ENCODE data around the gene HSPA12B. TPM values are rescaled to one million over a fixed set of nuclear protein-coding genes. Genes with fewer than 3 reads are reported as not detected.

The HSPA12B gene
- total and polyA plus RNA-seq, 2 of the 13 experiments (the other 11 are each of a cell fraction or from before 2014, with no cell fraction given) = 0.01 TPM; not detected in 1

DNA sequence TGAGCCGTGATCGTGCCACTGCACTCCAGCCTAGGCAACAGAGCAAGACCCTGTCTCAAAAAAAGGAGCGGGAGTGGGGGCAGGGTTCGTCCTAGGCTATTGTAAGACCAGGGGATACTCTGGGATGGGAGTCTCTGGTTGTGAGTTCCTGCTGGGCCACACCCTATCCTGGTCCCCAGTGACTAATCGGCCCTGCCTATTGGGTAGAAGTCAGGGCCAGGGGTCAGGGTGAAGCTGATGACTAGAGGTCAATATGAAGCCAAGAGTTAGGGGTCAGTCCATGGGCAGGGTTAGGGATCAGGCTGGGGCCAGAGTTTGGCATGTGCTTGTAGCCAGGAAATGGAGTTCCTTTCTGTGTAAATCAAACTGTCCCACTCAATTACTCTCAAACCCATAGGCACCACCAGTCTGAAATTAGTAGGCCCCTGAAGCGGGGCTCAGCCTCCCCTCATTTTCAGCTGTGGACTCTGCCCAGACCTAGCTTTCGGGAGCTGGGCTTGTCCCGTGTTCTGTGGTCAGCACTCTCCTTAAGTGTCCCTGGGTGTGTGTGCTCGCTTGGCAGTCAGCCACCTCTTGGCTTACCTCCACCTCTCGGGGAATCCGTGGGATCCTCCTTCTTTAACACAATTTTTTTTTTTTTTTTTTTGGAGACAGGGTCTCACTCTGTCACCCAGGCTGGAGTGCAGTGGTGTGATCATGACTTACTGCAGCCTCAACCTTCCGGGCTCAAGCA lies 1.8 kb downstream of the HSPA12B start:
- intact Hi-C loops (cut with micrococcal nuclease; ENCODE audit: unreplicated experiment) = no loop called here
- CTCF ChIA-PET (ENCODE audit: low intra/inter-chr PET ratio, low total read pairs) = no interaction called here
- DNase-seq (ENCODE audit: low spot score) (no peak), ATAC-seq (no peak), FAIRE-seq (no peak)
- no peaks in the 10 kb centered on the region for H3K9me3 ChIP-seq (ENCODE audit: low read length)
- BruUV-seq (replicated peaks) = no TSS peak
- no peaks in the 10 kb centered on the region for H3K36me3 ChIP-seq (replicated peaks in 1 of 2; ENCODE audit: control insufficient read depth in 1 of 2, insufficient read depth in 2 of 2, low read length in 2 of 2)
- H3K4me3 ChIP-seq (replicated peaks in 1 of 3; ENCODE audit: insufficient read depth in 1 of 3, low read depth in 2 of 3, low read length in 3 of 3) = no peak overlapping the region
- no peaks in the 10 kb centered on the region for H3K79me2 ChIP-seq (ENCODE audit: insufficient read depth, low read length)
- peaks cover 15 to 54% of the 10 kb centered on the region in 2 experiments for H3K27me3 ChIP-seq (ENCODE audit: control insufficient read depth in 1 of 2, insufficient read depth in 2 of 2, low read length in 2 of 2)
- H4K20me1 ChIP-seq (ENCODE audit: insufficient read depth, low read length) = no peaks in the 10 kb centered on the region; the same call in 1 of the 2 replicates
- TF ChIP-seq EEA1 (CRISPR knock-in tag; IDR thresholded peaks at IDR 0.05; ENCODE audit: borderline replicate concordance) = no peak
- TF ChIP-seq NR2F6 (IDR thresholded peaks at IDR 0.05) = 0 out of 2 replicates have a peak, but pooled peaks have one; percentile 15
- no peak for TF ChIP-seq NR2F6 (CRISPR knock-in tag; IDR thresholded peaks at IDR 0.05)
- peaks cover 27% of the 10 kb centered on the region for H3K4me1 ChIP-seq (ENCODE audit: insufficient read depth, low read length)
- no peak overlapping the region for H3K4me2 ChIP-seq (ENCODE audit: low read depth, low read length)
- H3K27ac ChIP-seq (ENCODE audit: extremely low read length, insufficient read depth, low read length) = no peak overlapping the region
- no peak overlapping the region for H3K9ac ChIP-seq (ENCODE audit: insufficient read depth, low read depth, low read length)
- POLR2A ChIA-PET = interaction anchor here (0.7 kb wide), 1 partner anchor 35 kb away, joined by 3 read pairs; no protein-coding TSS in a partner anchor
- in situ Hi-C loops (cut with HindIII; ENCODE audit: extremely low pct_ligation_motif_present, low pct_unique_long_range_greater_than_20kb) = no loop called here
- no peak overlapping the region for H2AFZ ChIP-seq (ENCODE audit: low read length)
- 27% methylated on average over 12 of the region's 12 CpGs for WGBS (ENCODE audit: low lambda C conversion rate)

- intact Hi-C loops (cut with micrococcal nuclease; ENCODE audit: unreplicated experiment) (no loop called here), in situ Hi-C loops (cut with HindIII; ENCODE audit: extremely low pct_ligation_motif_present, low pct_unique_long_range_greater_than_20kb) (no loop called here)
- FAIRE-seq (no peak), DNase-seq (ENCODE audit: low spot score) (no peak), ATAC-seq (no peak)
- Histone ChIP-seq H4K20me1 (ENCODE audit: insufficient read depth, low read length) (no peaks in the 10 kb centered on the region), H3K27me3 (ENCODE audit: control insufficient read depth in 1 of 2, insufficient read depth in 2 of 2, low read length in 2 of 2) (peaks cover 12 to 40% of the 10 kb centered on the region in 2 experiments), H3K4me1 (ENCODE audit: insufficient read depth, low read length) (peaks cover 42% of the 10 kb centered on the region), H3K4me3 (replicated peaks in 1 of 3; ENCODE audit: insufficient read depth in 1 of 3, low read depth in 2 of 3, low read length in 3 of 3) (no peak overlapping the region), H2AFZ (ENCODE audit: low read length) (no peak overlapping the region), H3K27ac (ENCODE audit: extremely low read length, insufficient read depth, low read length) (no peak overlapping the region), H3K79me2 (ENCODE audit: insufficient read depth, low read length) (no peaks in the 10 kb centered on the region), H3K36me3 (replicated peaks in 1 of 2; ENCODE audit: control insufficient read depth in 1 of 2, insufficient read depth in 2 of 2, low read length in 2 of 2) (no peaks in the 10 kb centered on the region), H3K9ac (ENCODE audit: insufficient read depth, low read depth, low read length) (no peak overlapping the region), H3K9me3 (ENCODE audit: low read length) (no peaks in the 10 kb centered on the region), H3K4me2 (ENCODE audit: low read depth, low read length) (no peak overlapping the region)
- no peak for TF ChIP-seq RFX3 (CRISPR knock-in tag; IDR thresholded peaks at IDR 0.05)
- TF ChIP-seq SALL1 (CRISPR knock-in tag; IDR thresholded peaks at IDR 0.05) = no peak
- TF ChIP-seq EED (CRISPR knock-in tag; IDR thresholded peaks at IDR 0.05) = no peak
- no peak for TF ChIP-seq JDP2 (CRISPR knock-in tag; IDR thresholded peaks at IDR 0.05; ENCODE audit: borderline replicate concordance)
- no peak for TF ChIP-seq HDAC2 (CRISPR knock-in tag; IDR thresholded peaks at IDR 0.05)
- no peak for TF ChIP-seq ZFP36 (IDR thresholded peaks at IDR 0.05; ENCODE audit: borderline replicate concordance, low read depth, low read length, partially characterized antibody)
- TF ChIP-seq, protein P1, sequence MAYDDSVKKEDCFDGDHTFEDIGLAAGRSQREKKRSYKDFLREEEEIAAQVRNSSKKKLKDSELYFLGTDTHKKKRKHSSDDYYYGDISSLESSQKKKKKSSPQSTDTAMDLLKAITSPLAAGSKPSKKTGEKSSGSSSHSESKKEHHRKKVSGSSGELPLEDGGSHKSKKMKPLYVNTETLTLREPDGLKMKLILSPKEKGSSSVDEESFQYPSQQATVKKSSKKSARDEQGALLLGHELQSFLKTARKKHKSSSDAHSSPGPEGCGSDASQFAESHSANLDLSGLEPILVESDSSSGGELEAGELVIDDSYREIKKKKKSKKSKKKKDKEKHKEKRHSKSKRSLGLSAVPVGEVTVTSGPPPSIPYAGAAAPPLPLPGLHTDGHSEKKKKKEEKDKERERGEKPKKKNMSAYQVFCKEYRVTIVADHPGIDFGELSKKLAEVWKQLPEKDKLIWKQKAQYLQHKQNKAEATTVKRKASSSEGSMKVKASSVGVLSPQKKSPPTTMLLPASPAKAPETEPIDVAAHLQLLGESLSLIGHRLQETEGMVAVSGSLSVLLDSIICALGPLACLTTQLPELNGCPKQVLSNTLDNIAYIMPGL (CRISPR knock-in tag; IDR thresholded peaks at IDR 0.05; ENCODE audit: borderline replicate concordance in 1 of 2, low read depth in 1 of 2) = no peak
- no peak for TF ChIP-seq SMAD9 (CRISPR knock-in tag; IDR thresholded peaks at IDR 0.05)
- TF ChIP-seq SMC3 (IDR thresholded peaks at IDR 0.05; ENCODE audit: low read length) = no peak
- TF ChIP-seq SP2 (CRISPR knock-in tag; IDR thresholded peaks at IDR 0.05) = no peak
- TF ChIP-seq ELF3 (CRISPR knock-in tag; IDR thresholded peaks at IDR 0.05) = no peak
- TF ChIP-seq ZBTB7A (CRISPR knock-in tag; IDR thresholded peaks at IDR 0.05) = no peak
- TF ChIP-seq BRF2 (CRISPR knock-in tag; IDR thresholded peaks at IDR 0.05) = no peak
- no peak for TF ChIP-seq ZEB1 (IDR thresholded peaks at IDR 0.05; ENCODE audit: insufficient replicate concordance, low read depth)
- no peak for TF ChIP-seq CENPX (CRISPR knock-in tag; IDR thresholded peaks at IDR 0.05)
- ChIA-PET POLR2A (interaction anchor here (1.2 kb wide), 1 partner anchor 9 kb away, joined by 5 read pairs; no protein-coding TSS in a partner anchor), CTCF (ENCODE audit: low intra/inter-chr PET ratio, low total read pairs) (no interaction called here)
- BruUV-seq (replicated peaks) = no TSS peak
- 23% methylated on average over 4 of the region's 4 CpGs for WGBS (ENCODE audit: low lambda C conversion rate)
Measured at GRCh38 chr20:3735768-3736167, 3.3 kb downstream of the HSPA12B start.

All from HepG2 (cell line).